ENCODE data around the gene TUBGCP6. TPM values are rescaled to one million over a fixed set of nuclear protein-coding genes. Genes with fewer than 3 reads are reported as not detected.

Gene TUBGCP6
- polyA plus RNA-seq, 3 donors = 3.7 to 72.8 (median 4.3) TPM

GRCh38 chr22:50280708-50281383, 36.0 kb upstream of the TUBGCP6 start:
- H3K27me3 Mint-ChIP-seq (ENCODE audit: low read depth in 3 of 3) = peaks cover 0 to 2% (median 0%) of the 10 kb centered on the region in 3 donors
- H4K20me1 ChIP-seq (ENCODE audit: insufficient read depth, low read length) = peaks cover 98% of the 10 kb centered on the region
- no peaks in the 10 kb centered on the region for H3K9me3 ChIP-seq (replicated peaks in 1 of 2; ENCODE audit: control insufficient read depth in 1 of 2, insufficient read depth in 1 of 2, low read length in 2 of 2)
- intact Hi-C loops (cut with micrococcal nuclease) = no loop called here
- H3K4me3 ChIP-seq (replicated peaks in 1 of 3; ENCODE audit: low read depth in 2 of 3, low read length in 3 of 3) = no peak overlapping the region
- H3K9me3 Mint-ChIP-seq = peaks cover 0 to 2% (median 0%) of the 10 kb centered on the region in 7 donors
- peaks cover 5% of the 10 kb centered on the region for H3K79me2 ChIP-seq (ENCODE audit: insufficient read depth, low read length)
- H3K9ac ChIP-seq (ENCODE audit: insufficient read depth, low read length, poor library complexity, severe bottlenecking) = no peak overlapping the region
- H3K36me3 Mint-ChIP-seq = peaks cover 54 to 90% of the 10 kb centered on the region in 2 donors
- peaks cover 90 to 97% of the 10 kb centered on the region in 2 donors for H3K36me3 ChIP-seq (replicated peaks in 1 of 2; ENCODE audit: control insufficient read depth in 1 of 2, insufficient read depth in 2 of 2, low read length in 2 of 2)
- H3K27me3 ChIP-seq (ENCODE audit: control insufficient read depth in 2 of 2, insufficient read depth in 2 of 2, low read length in 2 of 2) = no peaks in the 10 kb centered on the region
- no peak overlapping the region for H2AFZ ChIP-seq (ENCODE audit: insufficient read depth, low read depth, low read length, poor library complexity, severe bottlenecking)
- H3K4me1 ChIP-seq (ENCODE audit: control insufficient read depth in 1 of 2, insufficient read depth in 2 of 2, low read length in 2 of 2) = no peaks in the 10 kb centered on the region
- H3K27ac ChIP-seq (ENCODE audit: low read depth in 1 of 2, low read length in 2 of 2) = no peak overlapping the region
- DNase-seq = no peak
- TF ChIP-seq CTCF (IDR thresholded peaks at IDR 0.05) = no peak
- no peak overlapping the region for H3K4me3 Mint-ChIP-seq
- H3K4me2 ChIP-seq (replicated peaks; ENCODE audit: extremely low read depth, low read length, poor library complexity, severe bottlenecking) = no peak overlapping the region
- WGBS (ENCODE audit: insufficient coverage) = 97% methylated on average over 39 of the region's 47 CpGs
- H3K4me1 Mint-ChIP-seq = no peaks in the 10 kb centered on the region
- H3K27ac Mint-ChIP-seq = no peak overlapping the region

- Mint-ChIP-seq H3K9me3 (peaks cover 0 to 2% (median 0%) of the 10 kb centered on the region in 7 donors), H3K4me1 (no peaks in the 10 kb centered on the region), H3K4me3 (no peak overlapping the region), H3K36me3 (peaks cover 54 to 93% of the 10 kb centered on the region in 2 donors), H3K27me3 (ENCODE audit: low read depth in 3 of 3) (peaks cover 0 to 2% (median 0%) of the 10 kb centered on the region in 3 donors), H3K27ac (no peak overlapping the region)
- DNase-seq = no peak
- Histone ChIP-seq H3K27me3 (ENCODE audit: control insufficient read depth in 2 of 2, insufficient read depth in 2 of 2, low read length in 2 of 2) (no peaks in the 10 kb centered on the region), H3K4me3 (replicated peaks in 1 of 3; ENCODE audit: low read depth in 2 of 3, low read length in 3 of 3) (no peak overlapping the region), H3K79me2 (ENCODE audit: insufficient read depth, low read length) (peaks cover 3% of the 10 kb centered on the region), H4K20me1 (ENCODE audit: insufficient read depth, low read length) (peaks cover 98% of the 10 kb centered on the region), H2AFZ (ENCODE audit: insufficient read depth, low read depth, low read length, poor library complexity, severe bottlenecking) (no peak overlapping the region), H3K36me3 (replicated peaks in 1 of 2; ENCODE audit: control insufficient read depth in 1 of 2, insufficient read depth in 2 of 2, low read length in 2 of 2) (peaks cover 94 to 99% of the 10 kb centered on the region in 2 donors), H3K4me1 (ENCODE audit: control insufficient read depth in 1 of 2, insufficient read depth in 2 of 2, low read length in 2 of 2) (no peaks in the 10 kb centered on the region), H3K9ac (ENCODE audit: insufficient read depth, low read length, poor library complexity, severe bottlenecking) (no peak overlapping the region), H3K9me3 (replicated peaks in 1 of 2; ENCODE audit: control insufficient read depth in 1 of 2, insufficient read depth in 1 of 2, low read length in 2 of 2) (no peaks in the 10 kb centered on the region), H3K27ac (ENCODE audit: low read depth in 1 of 2, low read length in 2 of 2) (no peak overlapping the region), H3K4me2 (replicated peaks; ENCODE audit: extremely low read depth, low read length, poor library complexity, severe bottlenecking) (no peak overlapping the region)
- intact Hi-C loops (cut with micrococcal nuclease) = no loop called here
- no peak for TF ChIP-seq CTCF (IDR thresholded peaks at IDR 0.05)
- WGBS (ENCODE audit: insufficient coverage) = 95% methylated on average over 35 of the region's 38 CpGs
Measured at GRCh38 chr22:50280022-50280707, 35.3 kb upstream of the TUBGCP6 start.

Data from CD14-positive monocyte (primary cell).